Measurements from ENCODE around the gene EPB41L2. TPM values are rescaled to one million over a fixed set of nuclear protein-coding genes. Genes with fewer than 3 reads are reported as not detected.

EPB41L2 gene
- total RNA-seq, 1 experiment from 2014 or later = 199 TPM

- BruUV-seq (replicated peaks) = no TSS peak
- TF ChIP-seq TCF7L2 (IDR thresholded peaks at IDR 0.05; ENCODE audit: low read depth, low read length) = no peak
- TF ChIP-seq CTCF (IDR thresholded peaks at IDR 0.05) = no peak
- TF ChIP-seq, protein P1, sequence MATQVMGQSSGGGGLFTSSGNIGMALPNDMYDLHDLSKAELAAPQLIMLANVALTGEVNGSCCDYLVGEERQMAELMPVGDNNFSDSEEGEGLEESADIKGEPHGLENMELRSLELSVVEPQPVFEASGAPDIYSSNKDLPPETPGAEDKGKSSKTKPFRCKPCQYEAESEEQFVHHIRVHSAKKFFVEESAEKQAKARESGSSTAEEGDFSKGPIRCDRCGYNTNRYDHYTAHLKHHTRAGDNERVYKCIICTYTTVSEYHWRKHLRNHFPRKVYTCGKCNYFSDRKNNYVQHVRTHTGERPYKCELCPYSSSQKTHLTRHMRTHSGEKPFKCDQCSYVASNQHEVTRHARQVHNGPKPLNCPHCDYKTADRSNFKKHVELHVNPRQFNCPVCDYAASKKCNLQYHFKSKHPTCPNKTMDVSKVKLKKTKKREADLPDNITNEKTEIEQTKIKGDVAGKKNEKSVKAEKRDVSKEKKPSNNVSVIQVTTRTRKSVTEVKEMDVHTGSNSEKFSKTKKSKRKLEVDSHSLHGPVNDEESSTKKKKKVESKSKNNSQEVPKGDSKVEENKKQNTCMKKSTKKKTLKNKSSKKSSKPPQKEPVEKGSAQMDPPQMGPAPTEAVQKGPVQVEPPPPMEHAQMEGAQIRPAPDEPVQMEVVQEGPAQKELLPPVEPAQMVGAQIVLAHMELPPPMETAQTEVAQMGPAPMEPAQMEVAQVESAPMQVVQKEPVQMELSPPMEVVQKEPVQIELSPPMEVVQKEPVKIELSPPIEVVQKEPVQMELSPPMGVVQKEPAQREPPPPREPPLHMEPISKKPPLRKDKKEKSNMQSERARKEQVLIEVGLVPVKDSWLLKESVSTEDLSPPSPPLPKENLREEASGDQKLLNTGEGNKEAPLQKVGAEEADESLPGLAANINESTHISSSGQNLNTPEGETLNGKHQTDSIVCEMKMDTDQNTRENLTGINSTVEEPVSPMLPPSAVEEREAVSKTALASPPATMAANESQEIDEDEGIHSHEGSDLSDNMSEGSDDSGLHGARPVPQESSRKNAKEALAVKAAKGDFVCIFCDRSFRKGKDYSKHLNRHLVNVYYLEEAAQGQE (IDR thresholded peaks at IDR 0.05; ENCODE audit: insufficient read depth in 1 of 2, low read depth in 2 of 2, low read length in 1 of 2) = no peak
- no peak for TF ChIP-seq POLR2AphosphoS5 (IDR thresholded peaks at IDR 0.05; ENCODE audit: low read depth, low read length)
- TF ChIP-seq SIN3A (IDR thresholded peaks at IDR 0.05; ENCODE audit: borderline replicate concordance, insufficient read depth, low read depth, low read length) = no peak
- Histone ChIP-seq H3K27me3 (ENCODE audit: control insufficient read depth, insufficient read depth, low read length) (no peaks in the 10 kb centered on the region), H3K4me1 (ENCODE audit: control insufficient read depth, insufficient read depth, low read length) (no peaks in the 10 kb centered on the region), H3K36me3 (ENCODE audit: control insufficient read depth, insufficient read depth, low read length) (no peaks in the 10 kb centered on the region), H3K9me3 (ENCODE audit: control insufficient read depth, insufficient read depth, low read depth, low read length) (no peaks in the 10 kb centered on the region), H3K27ac (ENCODE audit: low read length) (no peak overlapping the region), H3K4me3 (ENCODE audit: low read depth in 2 of 2, low read length in 2 of 2) (no peak overlapping the region)
- CTCF ChIA-PET = interaction anchor here (1.1 kb wide), 1 partner anchor 97 kb away, joined by 3 read pairs; no protein-coding TSS in a partner anchor
- intact Hi-C loops (cut with micrococcal nuclease; ENCODE audit: unreplicated experiment) = no loop called here
- in situ Hi-C loops (cut with HindIII; ENCODE audit: low pct_unique_long_range_greater_than_20kb, low sequenced_read_pairs) = no loop called here
- POLR2A ChIA-PET = no interaction called here
- DNase-seq (ENCODE audit: low read depth, low spot score) (no peak), ATAC-seq (no peak)
Measured at GRCh38 chr6:130794738-130795137, 268.3 kb downstream of the EPB41L2 start.

GRCh38 chr6:130794010-130794697 is 268.9 kb downstream of the EPB41L2 start:
- intact Hi-C loops (cut with micrococcal nuclease; ENCODE audit: unreplicated experiment) = no loop called here
- H3K27ac ChIP-seq (ENCODE audit: low read length) = no peak overlapping the region
- ChIA-PET CTCF (no interaction called here), POLR2A (no interaction called here)
- no peaks in the 10 kb centered on the region for H3K4me1 ChIP-seq (ENCODE audit: control insufficient read depth, insufficient read depth, low read length)
- TF ChIP-seq CTCF (IDR thresholded peaks at IDR 0.05) (no peak), POLR2AphosphoS5 (IDR thresholded peaks at IDR 0.05; ENCODE audit: low read depth, low read length) (no peak), SIN3A (IDR thresholded peaks at IDR 0.05; ENCODE audit: borderline replicate concordance, insufficient read depth, low read depth, low read length) (no peak)
- TF ChIP-seq, protein P1 (IDR thresholded peaks at IDR 0.05; ENCODE audit: insufficient read depth in 1 of 2, low read depth in 2 of 2, low read length in 1 of 2) = no peak
- DNase-seq (ENCODE audit: low read depth, low spot score) (no peak), ATAC-seq (no peak)
- H3K36me3 ChIP-seq (ENCODE audit: control insufficient read depth, insufficient read depth, low read length) = no peaks in the 10 kb centered on the region
- H3K4me3 ChIP-seq (ENCODE audit: low read depth in 2 of 2, low read length in 2 of 2) = no peak overlapping the region
- H3K27me3 ChIP-seq (ENCODE audit: control insufficient read depth, insufficient read depth, low read length) = no peaks in the 10 kb centered on the region
- BruUV-seq (replicated peaks) = no TSS peak
- no peaks in the 10 kb centered on the region for H3K9me3 ChIP-seq (ENCODE audit: control insufficient read depth, insufficient read depth, low read depth, low read length)
- in situ Hi-C loops (cut with HindIII; ENCODE audit: low pct_unique_long_range_greater_than_20kb, low sequenced_read_pairs) = no loop called here
